HEK293 (cell line): Measurements from ENCODE around the gene GJC2.

ENCODE experiments used
- CTCF ChIA-PET: fragments of 350-600 bp; formaldehyde crosslinking; extraction: SDS; loops from one replicate; lab custom pipeline; 2021; ENCODE audit warnings: antibody characterized with exemption; lab: Yijun Ruan, JAX
- POLR2A ChIA-PET: fragments of 300-600 bp; formaldehyde crosslinking; extraction: SDS; loops from one replicate; lab custom pipeline; 2020; ENCODE audit warnings: antibody characterized with exemption, inconsistent platforms; lab: Yijun Ruan, JAX
- H3K27ac ChIP-seq: fragments of 200-500 bp; sonication (Bioruptor generic); 2 replicates; pipeline ENCODE4 v1.5.1; 2014; ENCODE audit warnings: low read depth, low read length, control low read depth, inconsistent platforms; ENCODE audit errors: extremely low read depth
- H3K36me3 ChIP-seq, 2 experiments: fragments of 200-500 bp in 1 of 2; sonication (Bioruptor generic) in 1 of 2; 1 replicate in 1 of 2; 2 replicates in 1 of 2; pipeline ENCODE4 v1.5.1; 2014 to 2017; ENCODE audit warnings: inconsistent platforms in 2 of 2, low read length in 2 of 2; ENCODE audit not compliant: control insufficient read depth in 2 of 2, insufficient read depth in 1 of 2
- H3K4me1 ChIP-seq: fragments of 200-500 bp; sonication (Bioruptor generic); 2 replicates; pipeline ENCODE4 v1.5.1; 2014; ENCODE audit warnings: mild to moderate bottlenecking, low read length, inconsistent platforms; ENCODE audit not compliant: control insufficient read depth, insufficient read depth
- H3K4me3 ChIP-seq: 2 replicates; pipeline ENCODE4 v1.5.1; 2011; ENCODE audit warnings: low read depth, mild to moderate bottlenecking, control low read depth, low read length, moderate library complexity
- H3K9me3 ChIP-seq: fragments of 200-500 bp; sonication (Bioruptor generic); 2 replicates; pipeline ENCODE4 v1.5.1; 2014; ENCODE audit warnings: low read depth, low read length, inconsistent platforms; ENCODE audit not compliant: control insufficient read depth, insufficient read depth
- FEZF1 ChIP-seq: fragments of 450-650 bp; formaldehyde crosslinking; IDR thresholded peaks from 2 replicates; pipeline ENCODE4 v1.5.1; 2016; ENCODE audit warnings: missing biosample characterization, missing genetic modification characterization
- HOXD13 ChIP-seq: sonication (generic); formaldehyde crosslinking; IDR thresholded peaks from 2 replicates; pipeline ENCODE4 v1.8.0; 2022; ENCODE audit warnings: missing genetic modification reagents, borderline replicate concordance
- IKZF3 ChIP-seq: fragments of 450-650 bp; IDR thresholded peaks from 2 replicates; pipeline ENCODE4 v1.5.0; 2018; ENCODE audit warnings: missing biosample characterization, mild to moderate bottlenecking, missing genetic modification characterization, moderate library complexity
- KLF16 ChIP-seq: fragments of 450-650 bp; formaldehyde crosslinking; IDR thresholded peaks from 2 replicates; pipeline ENCODE4 v1.5.1; 2017; ENCODE audit warnings: missing biosample characterization, missing genetic modification characterization
- YY1 ChIP-seq: fragments of 450-650 bp; formaldehyde crosslinking; IDR thresholded peaks from 2 replicates; pipeline ENCODE4 v1.5.1; 2018; ENCODE audit warnings: missing biosample characterization, missing genetic modification characterization
- ZNF10 ChIP-seq: fragments of 450-650 bp; formaldehyde crosslinking; IDR thresholded peaks from 2 replicates; pipeline ENCODE4 v1.5.1; 2017; ENCODE audit warnings: missing biosample characterization, missing genetic modification characterization
- ZNF354C ChIP-seq: fragments of 450-650 bp; formaldehyde crosslinking; IDR thresholded peaks from 2 replicates; pipeline ENCODE4 v1.5.1; 2016; ENCODE audit warnings: missing biosample characterization, missing genetic modification characterization, low read depth, borderline replicate concordance
- ZNF404 ChIP-seq: fragments of 450-650 bp; formaldehyde crosslinking; IDR thresholded peaks from 2 replicates; pipeline ENCODE4 v1.5.1; 2017; ENCODE audit warnings: missing biosample characterization, missing genetic modification characterization
- ZNF426 ChIP-seq: fragments of 450-650 bp; formaldehyde crosslinking; IDR thresholded peaks from 2 replicates; pipeline ENCODE4 v1.5.1; 2017; ENCODE audit warnings: missing biosample characterization, missing genetic modification characterization, mild to moderate bottlenecking, inconsistent platforms, moderate library complexity
- ZNF529 ChIP-seq: fragments of 450-650 bp; formaldehyde crosslinking; IDR thresholded peaks from 2 replicates; pipeline ENCODE4 v1.5.1; 2017; ENCODE audit warnings: missing genetic modification characterization, missing biosample characterization; ENCODE audit not compliant: insufficient replicate concordance
- ZNF555 ChIP-seq: fragments of 450-650 bp; formaldehyde crosslinking; conservative IDR thresholded peaks from 2 replicates; pipeline ENCODE4 v1.5.1; 2017; ENCODE audit warnings: missing biosample characterization, mild to moderate bottlenecking, missing genetic modification characterization, inconsistent platforms
- ZNF621 ChIP-seq: fragments of 450-650 bp; formaldehyde crosslinking; IDR thresholded peaks from 2 replicates; pipeline ENCODE4 v1.5.1; 2017; ENCODE audit warnings: missing biosample characterization, missing genetic modification characterization
- ZNF701 ChIP-seq: fragments of 450-650 bp; formaldehyde crosslinking; IDR thresholded peaks from 2 replicates; pipeline ENCODE4 v1.5.1; 2016; ENCODE audit warnings: missing biosample characterization, missing genetic modification characterization
- TF ChIP-seq, protein P1 (sequence below): fragments of 450-650 bp; formaldehyde crosslinking; conservative IDR thresholded peaks from 2 replicates; pipeline ENCODE4 v1.5.1; 2016; ENCODE audit warnings: low read depth, missing biosample characterization, missing genetic modification characterization
- TF ChIP-seq, protein P2 (sequence below): fragments of 450-650 bp; IDR thresholded peaks from 2 replicates; pipeline ENCODE4 v1.5.1; 2018; ENCODE audit warnings: missing biosample characterization, mild to moderate bottlenecking, missing genetic modification characterization

The GJC2 gene

DNA sequence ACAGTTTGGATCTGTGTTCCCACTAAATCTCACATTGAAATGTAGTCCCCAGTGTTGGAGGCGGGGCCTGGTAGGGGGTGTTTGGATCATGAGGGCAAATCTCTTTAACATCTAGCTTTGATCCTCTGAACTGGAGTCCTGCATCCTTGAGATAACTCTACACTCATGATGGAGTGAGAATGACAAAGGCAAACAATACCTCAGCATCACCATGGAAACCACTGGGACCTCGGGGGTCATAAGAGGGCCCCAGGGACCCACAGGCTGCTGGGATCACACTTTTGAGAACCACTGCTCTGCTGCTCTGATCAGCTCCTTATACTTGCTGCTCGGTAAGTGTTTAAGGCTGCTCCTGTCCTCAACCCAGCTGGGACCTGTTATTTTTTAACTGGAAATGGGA is 44.7 kb downstream of the GJC2 start:
- TF ChIP-seq FEZF1 (tag by site-specific recombination) (no peak), ZNF426 (tag by site-specific recombination) (no peak), ZNF621 (tag by site-specific recombination) (no peak), ZNF701 (tag by site-specific recombination) (no peak), ZNF529 (tag by site-specific recombination) (no peak), YY1 (tag by site-specific recombination) (no peak), KLF16 (tag by site-specific recombination) (no peak), IKZF3 (tag by site-specific recombination) (no peak), HOXD13 (CRISPR knock-in tag) (no peak), ZNF354C (tag by site-specific recombination) (no peak), ZNF404 (no peak)
- TF ChIP-seq, protein P1, sequence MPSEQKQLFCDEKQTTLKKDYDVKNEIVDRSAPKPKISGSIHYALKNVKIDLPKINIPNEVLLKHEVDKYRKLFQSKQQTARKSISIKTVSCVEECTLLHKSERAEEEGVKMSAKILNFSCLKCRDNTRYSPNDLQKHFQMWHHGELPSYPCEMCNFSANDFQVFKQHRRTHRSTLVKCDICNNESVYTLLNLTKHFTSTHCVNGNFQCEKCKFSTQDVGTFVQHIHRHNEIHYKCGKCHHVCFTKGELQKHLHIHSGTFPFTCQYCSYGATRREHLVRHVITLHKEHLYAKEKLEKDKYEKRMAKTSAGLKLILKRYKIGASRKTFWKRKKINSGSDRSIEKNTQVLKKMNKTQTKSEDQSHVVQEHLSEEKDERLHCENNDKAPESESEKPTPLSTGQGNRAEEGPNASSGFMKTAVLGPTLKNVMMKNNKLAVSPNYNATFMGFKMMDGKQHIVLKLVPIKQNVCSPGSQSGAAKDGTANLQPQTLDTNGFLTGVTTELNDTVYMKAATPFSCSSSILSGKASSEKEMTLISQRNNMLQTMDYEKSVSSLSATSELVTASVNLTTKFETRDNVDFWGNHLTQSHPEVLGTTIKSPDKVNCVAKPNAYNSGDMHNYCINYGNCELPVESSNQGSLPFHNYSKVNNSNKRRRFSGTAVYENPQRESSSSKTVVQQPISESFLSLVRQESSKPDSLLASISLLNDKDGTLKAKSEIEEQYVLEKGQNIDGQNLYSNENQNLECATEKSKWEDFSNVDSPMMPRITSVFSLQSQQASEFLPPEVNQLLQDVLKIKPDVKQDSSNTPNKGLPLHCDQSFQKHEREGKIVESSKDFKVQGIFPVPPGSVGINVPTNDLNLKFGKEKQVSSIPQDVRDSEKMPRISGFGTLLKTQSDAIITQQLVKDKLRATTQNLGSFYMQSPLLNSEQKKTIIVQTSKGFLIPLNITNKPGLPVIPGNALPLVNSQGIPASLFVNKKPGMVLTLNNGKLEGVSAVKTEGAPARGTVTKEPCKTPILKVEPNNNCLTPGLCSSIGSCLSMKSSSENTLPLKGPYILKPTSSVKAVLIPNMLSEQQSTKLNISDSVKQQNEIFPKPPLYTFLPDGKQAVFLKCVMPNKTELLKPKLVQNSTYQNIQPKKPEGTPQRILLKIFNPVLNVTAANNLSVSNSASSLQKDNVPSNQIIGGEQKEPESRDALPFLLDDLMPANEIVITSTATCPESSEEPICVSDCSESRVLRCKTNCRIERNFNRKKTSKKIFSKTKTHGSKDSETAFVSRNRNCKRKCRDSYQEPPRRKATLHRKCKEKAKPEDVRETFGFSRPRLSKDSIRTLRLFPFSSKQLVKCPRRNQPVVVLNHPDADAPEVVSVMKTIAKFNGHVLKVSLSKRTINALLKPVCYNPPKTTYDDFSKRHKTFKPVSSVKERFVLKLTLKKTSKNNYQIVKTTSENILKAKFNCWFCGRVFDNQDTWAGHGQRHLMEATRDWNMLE (tag by site-specific recombination), result no peak
- TF ChIP-seq, protein P2, sequence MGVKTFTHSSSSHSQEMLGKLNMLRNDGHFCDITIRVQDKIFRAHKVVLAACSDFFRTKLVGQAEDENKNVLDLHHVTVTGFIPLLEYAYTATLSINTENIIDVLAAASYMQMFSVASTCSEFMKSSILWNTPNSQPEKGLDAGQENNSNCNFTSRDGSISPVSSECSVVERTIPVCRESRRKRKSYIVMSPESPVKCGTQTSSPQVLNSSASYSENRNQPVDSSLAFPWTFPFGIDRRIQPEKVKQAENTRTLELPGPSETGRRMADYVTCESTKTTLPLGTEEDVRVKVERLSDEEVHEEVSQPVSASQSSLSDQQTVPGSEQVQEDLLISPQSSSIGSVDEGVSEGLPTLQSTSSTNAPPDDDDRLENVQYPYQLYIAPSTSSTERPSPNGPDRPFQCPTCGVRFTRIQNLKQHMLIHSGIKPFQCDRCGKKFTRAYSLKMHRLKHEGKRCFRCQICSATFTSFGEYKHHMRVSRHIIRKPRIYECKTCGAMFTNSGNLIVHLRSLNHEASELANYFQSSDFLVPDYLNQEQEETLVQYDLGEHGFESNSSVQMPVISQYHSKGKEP, result no peak
- ChIA-PET CTCF (interaction anchor here (0.6 kb wide), 1 partner anchor 9 kb away, joined by 3 read pairs; no protein-coding TSS in a partner anchor), POLR2A (interaction anchor here (0.8 kb wide), 1 partner anchor 20 kb away, joined by 3 read pairs; no protein-coding TSS in a partner anchor)

DNA sequence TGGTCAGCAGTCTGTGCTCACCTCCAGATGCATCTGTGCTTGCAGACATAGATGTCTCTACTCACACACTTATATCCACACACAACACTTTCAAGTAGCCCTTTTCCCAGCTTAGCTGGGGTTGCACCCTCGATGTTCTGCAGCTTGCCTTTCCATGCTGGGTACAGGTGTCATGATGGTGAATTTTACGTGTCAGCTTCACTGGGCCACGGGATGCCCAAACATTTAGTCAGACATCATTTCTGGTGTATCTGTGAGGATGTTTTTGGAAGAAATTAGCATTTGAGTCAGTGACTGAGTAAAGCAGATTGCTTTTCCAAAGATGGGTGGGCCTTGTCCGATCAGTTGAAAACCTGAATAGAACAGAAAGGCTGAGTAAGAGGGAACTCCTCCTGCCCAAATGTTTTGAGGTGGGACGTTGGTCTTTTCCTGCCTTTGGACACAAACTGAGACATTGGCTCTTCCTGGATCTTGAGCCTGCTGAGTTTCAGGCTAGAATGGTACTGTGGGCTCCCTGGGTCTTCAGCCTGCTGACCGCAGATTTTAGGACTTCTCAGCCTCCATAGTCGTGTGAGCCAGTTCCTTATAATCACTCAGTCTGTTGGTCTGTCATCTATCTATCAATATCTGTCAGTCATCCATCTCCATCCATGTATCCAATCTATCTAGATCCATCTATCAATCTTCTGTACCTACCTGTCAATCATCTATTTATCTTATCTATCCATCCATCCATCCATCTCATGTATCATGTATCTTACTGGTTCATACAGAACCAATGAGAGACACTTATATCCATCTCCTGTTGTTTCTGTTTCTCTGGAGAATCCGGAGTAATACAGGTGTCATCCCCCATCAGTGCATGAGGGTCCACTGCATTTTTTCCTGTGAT is 45.4 kb downstream of the GJC2 start:
- no peak overlapping the region for H3K4me3 ChIP-seq
- CTCF ChIA-PET, result interaction anchor here (0.6 kb wide), 1 partner anchor 9 kb away, joined by 3 read pairs; no protein-coding TSS in a partner anchor
- POLR2A ChIA-PET, result no interaction called here

More for the DNA sequence above, 44.7 kb downstream of the GJC2 start:
- Histone ChIP-seq H3K9me3 (no peaks in the 10 kb centered on the region), H3K36me3 (no peaks in the 10 kb centered on the region), H3K4me3 (no peak overlapping the region), H3K27ac (no peak overlapping the region), H3K4me1 (no peaks in the 10 kb centered on the region)

More for the DNA sequence above, 45.4 kb downstream of the GJC2 start:
- H3K27ac ChIP-seq, result no peak overlapping the region
- H3K4me1 ChIP-seq, result no peaks in the 10 kb centered on the region
- no peaks in the 10 kb centered on the region for H3K36me3 ChIP-seq
- H3K9me3 ChIP-seq, result no peaks in the 10 kb centered on the region
- TF ChIP-seq ZNF10 (tag by site-specific recombination) (peak; percentile 99), ZNF555 (tag by site-specific recombination) (no peak)
